DMS153 treated with DMSO at 0.1 percent for 48 hours (cell line): ENCODE results near the gene TNFRSF4.

Experiments
- DNase-seq: peaks from one replicate; lab custom pipeline; 2025; ENCODE audit not compliant: unreplicated experiment; lab: John Stamatoyannopoulos, UW

The TNFRSF4 gene

GRCh38 chr1:1245817-1246576 is 32.0 kb upstream of the TNFRSF4 start:
- no peak for DNase-seq

- DNase-seq, result no peak
Measured at GRCh38 chr1:1245178-1245816, 31.3 kb upstream of the TNFRSF4 start.

- no peak for DNase-seq
Measured at GRCh38 chr1:1244192-1244811, 30.3 kb upstream of the TNFRSF4 start.

- no peak for DNase-seq
Measured at GRCh38 chr1:1243807-1244191, 29.8 kb upstream of the TNFRSF4 start.

GRCh38 chr1:1243266-1243660 is 29.3 kb upstream of the TNFRSF4 start:
- DNase-seq, result no peak

GRCh38 chr1:1242461-1243265 is 28.7 kb upstream of the TNFRSF4 start:
- no peak for DNase-seq

GRCh38 chr1:1241588-1242219 is 27.8 kb upstream of the TNFRSF4 start:
- no peak for DNase-seq

- DNase-seq, result no peak
Measured at GRCh38 chr1:1240822-1241587, 27.1 kb upstream of the TNFRSF4 start.

- DNase-seq, result no peak
Measured at GRCh38 chr1:1240348-1240732, 26.4 kb upstream of the TNFRSF4 start.

- no peak for DNase-seq
Measured at GRCh38 chr1:1239614-1240347, 25.8 kb upstream of the TNFRSF4 start.

- DNase-seq, result no peak
Measured at GRCh38 chr1:1239227-1239613, 25.3 kb upstream of the TNFRSF4 start.

GRCh38 chr1:1238702-1239178 is 24.8 kb upstream of the TNFRSF4 start:
- DNase-seq, result no peak

- no peak for DNase-seq
Measured at GRCh38 chr1:1237874-1238701, 24.1 kb upstream of the TNFRSF4 start.

GRCh38 chr1:1236945-1237873 is 23.3 kb upstream of the TNFRSF4 start:
- no peak for DNase-seq

- no peak for DNase-seq
Measured at GRCh38 chr1:1236176-1236763, 22.3 kb upstream of the TNFRSF4 start.

GRCh38 chr1:1235016-1235744 is 21.2 kb upstream of the TNFRSF4 start:
- no peak for DNase-seq
